CD14-positive monocyte (primary cell): ENCODE data around the gene SYNE2. TPM values are rescaled to one million over a fixed set of nuclear protein-coding genes. Genes with fewer than 3 reads are reported as not detected.
A peak's percentile ranks its signal among the peaks of the same experiment; 100 is the strongest.

Experiments
- DNase-seq, 3 donors: peaks; one replicate each; pipeline ENCODE4 v3.0.0-alpha.2; 2011 to 2022
- H2AFZ ChIP-seq: 2 replicates; pipeline ENCODE4 v1.6.0; 2012; ENCODE audit warnings: mild to moderate bottlenecking, low read depth, low read length, inconsistent platforms; ENCODE audit not compliant: insufficient read depth, poor library complexity, severe bottlenecking
- H3K27ac ChIP-seq, 2 donors: 1 replicate in 1 of 2; 2 replicates in 1 of 2; pipeline ENCODE4 v1.5.1; 2012 to 2013; ENCODE audit warnings: low read length in 2 of 2, control low read depth in 1 of 2, inconsistent platforms in 1 of 2, low read depth in 1 of 2, mild to moderate bottlenecking in 1 of 2
- H3K27me3 ChIP-seq, 2 donors: one replicate each; pipeline versions ENCODE4 v1.6.0 to v1.6.1; 2011 to 2013; ENCODE audit warnings: low read length in 2 of 2; ENCODE audit not compliant: control insufficient read depth in 2 of 2, insufficient read depth in 2 of 2
- H3K36me3 ChIP-seq, 2 donors: replicated peaks in 1 of 2; 1 replicate in 1 of 2; 2 replicates in 1 of 2; pipeline versions ENCODE4 v1.5.1 to v1.6.1; 2012 to 2013; ENCODE audit warnings: low read length in 2 of 2, control low read depth in 1 of 2, inconsistent platforms in 1 of 2, mild to moderate bottlenecking in 1 of 2; ENCODE audit not compliant: insufficient read depth in 2 of 2, control insufficient read depth in 1 of 2
- H3K4me1 ChIP-seq, 2 donors: 1 replicate in 1 of 2; 2 replicates in 1 of 2; pipeline versions ENCODE4 v1.5.1 to v1.6.1; 2012 to 2013; ENCODE audit warnings: low read length in 2 of 2, control low read depth in 1 of 2, inconsistent platforms in 1 of 2, mild to moderate bottlenecking in 1 of 2, moderate library complexity in 1 of 2; ENCODE audit not compliant: insufficient read depth in 2 of 2, control insufficient read depth in 1 of 2
- H3K4me2 ChIP-seq: replicated peaks from 2 replicates; pipeline ENCODE3; 2012; ENCODE audit warnings: low read length, moderate library complexity, mild to moderate bottlenecking; ENCODE audit not compliant: poor library complexity, severe bottlenecking; ENCODE audit errors: extremely low read depth
- H3K4me3 ChIP-seq, 3 experiments: fragments of 200-600 bp in 1 of 3; sonication (generic) in 1 of 3; replicated peaks in 1 of 3; 1 replicate in 2 of 3; 2 replicates in 1 of 3; pipeline ENCODE4 v1.5.1; 2011 to 2013; ENCODE audit warnings: low read length in 3 of 3, mild to moderate bottlenecking in 3 of 3, control low read depth in 2 of 3, low read depth in 2 of 3, inconsistent platforms in 1 of 3, moderate library complexity in 1 of 3
- H3K79me2 ChIP-seq: 2 replicates; pipeline ENCODE4 v1.6.0; 2012; ENCODE audit warnings: mild to moderate bottlenecking, control low read depth, inconsistent platforms, low read length, moderate library complexity; ENCODE audit not compliant: insufficient read depth
- H3K9ac ChIP-seq: 2 replicates; pipeline ENCODE4 v1.6.0; 2017; ENCODE audit warnings: low read length, mild to moderate bottlenecking; ENCODE audit not compliant: insufficient read depth, poor library complexity, severe bottlenecking
- H3K9me3 ChIP-seq, 2 donors: replicated peaks in 1 of 2; 1 replicate in 1 of 2; 2 replicates in 1 of 2; pipeline versions ENCODE4 v1.5.1 to v1.6.1; 2012 to 2013; ENCODE audit warnings: low read length in 2 of 2, control low read depth in 1 of 2; ENCODE audit not compliant: control insufficient read depth in 1 of 2, insufficient read depth in 1 of 2
- H4K20me1 ChIP-seq: 2 replicates; pipeline ENCODE4 v1.6.0; 2012; ENCODE audit warnings: mild to moderate bottlenecking, low read length, control low read depth, moderate library complexity; ENCODE audit not compliant: insufficient read depth
- H3K27ac Mint-ChIP-seq, 7 donors: one replicate each; pipeline ENCODE4 v1.8.0; 2020; ENCODE audit warnings: mild to moderate bottlenecking in 7 of 7, mixed read lengths in 7 of 7, moderate library complexity in 6 of 7, inconsistent platforms in 2 of 7
- H3K27me3 Mint-ChIP-seq, 3 donors: one replicate each; pipeline ENCODE4 v1.8.0; 2021 to 2022; ENCODE audit warnings: low read depth in 3 of 3, mild to moderate bottlenecking in 3 of 3, mixed read lengths in 3 of 3, moderate library complexity in 3 of 3, inconsistent platforms in 1 of 3
- H3K36me3 Mint-ChIP-seq, 2 donors: one replicate each; pipeline ENCODE4 v1.8.0; 2020; ENCODE audit warnings: mixed read lengths in 2 of 2, inconsistent platforms in 1 of 2, mild to moderate bottlenecking in 1 of 2
- H3K4me1 Mint-ChIP-seq: one replicate; pipeline ENCODE4 v1.8.0; 2020; ENCODE audit warnings: mild to moderate bottlenecking, mixed read lengths
- H3K4me3 Mint-ChIP-seq, 2 donors: one replicate each; pipeline ENCODE4 v1.8.0; 2020; ENCODE audit warnings: mild to moderate bottlenecking in 2 of 2, mixed read lengths in 2 of 2, moderate library complexity in 1 of 2
- H3K9me3 Mint-ChIP-seq, 7 donors: one replicate each; pipeline ENCODE4 v1.8.0; 2020 to 2022; ENCODE audit warnings: mixed read lengths in 7 of 7, mild to moderate bottlenecking in 6 of 7, moderate library complexity in 6 of 7, inconsistent platforms in 2 of 7
- WGBS: methylation state at CpG from one replicate; pipeline ENCODE4 v1.1.5; 2013; ENCODE audit warnings: missing lambda C conversion rate; ENCODE audit not compliant: insufficient coverage; 5-methylcytosine and 5-hydroxymethylcytosine counted together
- intact Hi-C, 2 donors: fragments of 100-400 bp; cut with micrococcal nuclease; formaldehyde crosslinking; loops; one replicate each; pipeline versions ENCODE4 v1.15.0 to v1.15.1; 2023
- polyA plus RNA-seq, 3 donors: library from polyadenylated mRNA; depleted of rRNA in 1 of 3; unstranded in 2 of 3; stranded (reverse) in 1 of 3; fragments of 300-500 nt in 2 of 3; fragments of >200 nt in 1 of 3; fragmentation: Illumina TruSeq in 2 of 3; gene quantifications; 1 replicate in 2 of 3; 2 replicates in 1 of 3; pipeline ENCODE4 v1.2.3, GENCODE V29; 2012 to 2021
- TF ChIP-seq, protein P1 (sequence below): fragments of 200-600 bp; IDR thresholded peaks from one replicate; pipeline ENCODE4 v1.8.0; 2022; ENCODE audit warnings: antibody characterized with exemption, mild to moderate bottlenecking

SYNE2 gene
- polyA plus RNA-seq, 3 donors = 0.06 to 0.46 (median 0.44) TPM

- 97% methylated on average over 4 of the region's 5 CpGs for WGBS
- Mint-ChIP-seq H3K4me1 (no peaks in the 10 kb centered on the region), H3K4me3 (peak overlapping the region in 1 of 2 donors; percentile 72), H3K36me3 (peaks cover 0 to 3% of the 10 kb centered on the region in 2 donors), H3K27ac (no peak overlapping the region), H3K9me3 (peaks cover 0 to 10% (median 2%) of the 10 kb centered on the region in 7 donors), H3K27me3 (peaks cover 82 to 86% (median 86%) of the 10 kb centered on the region in 3 donors)
- DNase-seq = no peak
- Histone ChIP-seq H2AFZ (no peak overlapping the region), H3K27me3 (peaks cover 89 to 98% of the 10 kb centered on the region in 2 donors), H3K9me3 (peaks cover 0 to 12% of the 10 kb centered on the region in 2 donors), H3K4me2 (no peak overlapping the region), H3K9ac (no peak overlapping the region), H3K27ac (no peak overlapping the region), H3K4me3 (no peak overlapping the region), H3K4me1 (no peaks in the 10 kb centered on the region), H4K20me1 (no peaks in the 10 kb centered on the region), H3K36me3 (no peaks in the 10 kb centered on the region), H3K79me2 (no peaks in the 10 kb centered on the region)
- intact Hi-C loops = no loop called here
- TF ChIP-seq, protein P1, sequence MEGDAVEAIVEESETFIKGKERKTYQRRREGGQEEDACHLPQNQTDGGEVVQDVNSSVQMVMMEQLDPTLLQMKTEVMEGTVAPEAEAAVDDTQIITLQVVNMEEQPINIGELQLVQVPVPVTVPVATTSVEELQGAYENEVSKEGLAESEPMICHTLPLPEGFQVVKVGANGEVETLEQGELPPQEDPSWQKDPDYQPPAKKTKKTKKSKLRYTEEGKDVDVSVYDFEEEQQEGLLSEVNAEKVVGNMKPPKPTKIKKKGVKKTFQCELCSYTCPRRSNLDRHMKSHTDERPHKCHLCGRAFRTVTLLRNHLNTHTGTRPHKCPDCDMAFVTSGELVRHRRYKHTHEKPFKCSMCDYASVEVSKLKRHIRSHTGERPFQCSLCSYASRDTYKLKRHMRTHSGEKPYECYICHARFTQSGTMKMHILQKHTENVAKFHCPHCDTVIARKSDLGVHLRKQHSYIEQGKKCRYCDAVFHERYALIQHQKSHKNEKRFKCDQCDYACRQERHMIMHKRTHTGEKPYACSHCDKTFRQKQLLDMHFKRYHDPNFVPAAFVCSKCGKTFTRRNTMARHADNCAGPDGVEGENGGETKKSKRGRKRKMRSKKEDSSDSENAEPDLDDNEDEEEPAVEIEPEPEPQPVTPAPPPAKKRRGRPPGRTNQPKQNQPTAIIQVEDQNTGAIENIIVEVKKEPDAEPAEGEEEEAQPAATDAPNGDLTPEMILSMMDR = no peak
Measured at GRCh38 chr14:63893701-63894458, 41.1 kb downstream of the SYNE2 start.

- TF ChIP-seq, protein P1 = no peak
- DNase-seq = no peak
- Histone ChIP-seq H3K4me3 (no peak overlapping the region), H3K36me3 (no peaks in the 10 kb centered on the region), H3K4me2 (no peak overlapping the region), H3K79me2 (no peaks in the 10 kb centered on the region), H4K20me1 (no peaks in the 10 kb centered on the region), H3K27ac (no peak overlapping the region), H2AFZ (no peak overlapping the region), H3K27me3 (peaks cover 85 to 99% of the 10 kb centered on the region in 2 donors), H3K4me1 (peaks cover 7 to 12% of the 10 kb centered on the region in 2 donors), H3K9ac (no peak overlapping the region), H3K9me3 (peaks cover 11 to 19% of the 10 kb centered on the region in 2 donors)
- H3K9me3 Mint-ChIP-seq = peaks cover 8 to 24% (median 13%) of the 10 kb centered on the region in 7 donors
- peak overlapping the region in 1 of 2 donors; percentile 57 for H3K4me3 Mint-ChIP-seq
- intact Hi-C loops = no loop called here
- H3K36me3 Mint-ChIP-seq = peaks cover 6 to 8% of the 10 kb centered on the region in 2 donors
- no peak overlapping the region for H3K27ac Mint-ChIP-seq
- peaks cover 7% of the 10 kb centered on the region for H3K4me1 Mint-ChIP-seq
- H3K27me3 Mint-ChIP-seq = peaks cover 83 to 90% (median 89%) of the 10 kb centered on the region in 3 donors
Measured at GRCh38 chr14:63895510-63895909, 42.7 kb downstream of the SYNE2 start.
